Erythroblast (primary cell): ENCODE data around the gene IP6K1.

Source experiments
- GATA1 ChIP-seq: IDR thresholded peaks from 2 replicates; pipeline ENCODE4 v1.6.1; 2011; ENCODE audit warnings: low read depth, mild to moderate bottlenecking, control low read depth, low read length, moderate library complexity
- POLR2A ChIP-seq: IDR thresholded peaks from 2 replicates; pipeline ENCODE4 v1.6.1; 2011; ENCODE audit warnings: mild to moderate bottlenecking, low read length

DNA sequence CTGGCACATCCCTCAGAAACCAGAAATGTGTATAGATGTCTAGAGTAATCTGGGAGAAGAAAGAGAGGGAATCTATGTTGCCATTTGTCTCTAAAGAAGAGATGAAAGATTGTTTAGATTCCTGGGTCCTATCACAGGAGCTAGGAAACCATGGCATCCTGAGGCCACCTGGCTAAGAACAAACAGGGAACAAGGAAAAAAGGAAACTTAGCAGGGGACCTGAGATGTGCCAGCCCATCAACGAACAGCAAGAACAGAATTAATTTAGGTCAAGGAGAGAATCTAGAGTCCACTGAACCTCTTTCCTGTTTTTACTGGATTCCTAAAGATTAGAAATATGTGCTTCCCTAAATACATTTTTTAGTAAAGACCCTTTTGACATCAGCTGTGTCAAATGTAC lies 30.3 kb downstream of the IP6K1 start:
- TF ChIP-seq POLR2A (no peak), GATA1 (no peak)
